Hematopoietic multipotent progenitor cell treated with erythropoietin and hydrocortisone succinate and interleukin-3 and kit ligand, for 17 days (in vitro differentiated cells): Measurements from ENCODE around the gene C19orf12.

Source experiments
- DNase-seq: peaks from one replicate; pipeline ENCODE4 v3.0.0-alpha.2; 2015; ENCODE audit warnings: low spot score

The C19orf12 gene

GRCh38 chr19:29663861-29664752 is 51.0 kb downstream of the C19orf12 start:
- DNase-seq, result no peak

- no peak for DNase-seq
Observed at GRCh38 chr19:29662604-29663404, 52.3 kb downstream of the C19orf12 start.

GRCh38 chr19:29662278-29662603 is 52.8 kb downstream of the C19orf12 start:
- no peak for DNase-seq

DNA sequence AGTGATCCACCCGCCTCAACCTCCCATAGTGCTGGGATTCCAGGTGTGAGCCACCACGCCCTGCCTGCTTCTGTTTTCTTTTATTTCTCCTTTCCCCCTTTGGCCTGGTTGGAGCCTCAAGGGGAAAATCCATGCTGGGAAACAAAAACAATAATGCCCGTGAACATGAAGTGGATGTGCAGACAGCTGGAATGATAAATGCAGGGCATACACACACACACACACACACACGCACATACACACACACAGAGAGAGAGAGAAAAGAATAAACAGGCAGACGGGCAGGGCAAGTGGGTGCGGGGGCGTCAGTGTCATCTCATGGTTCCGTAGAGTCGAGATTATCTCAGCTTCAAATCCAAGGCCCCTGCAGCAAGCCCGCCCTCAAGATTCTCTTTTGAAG is 54.2 kb downstream of the C19orf12 start:
- no peak for DNase-seq

GRCh38 chr19:29658221-29658991 is 56.7 kb downstream of the C19orf12 start:
- DNase-seq, result no peak

GRCh38 chr19:29655648-29656335 is 59.3 kb downstream of the C19orf12 start:
- no peak for DNase-seq

GRCh38 chr19:29653398-29653797 is 61.7 kb downstream of the C19orf12 start:
- no peak for DNase-seq

DNA sequence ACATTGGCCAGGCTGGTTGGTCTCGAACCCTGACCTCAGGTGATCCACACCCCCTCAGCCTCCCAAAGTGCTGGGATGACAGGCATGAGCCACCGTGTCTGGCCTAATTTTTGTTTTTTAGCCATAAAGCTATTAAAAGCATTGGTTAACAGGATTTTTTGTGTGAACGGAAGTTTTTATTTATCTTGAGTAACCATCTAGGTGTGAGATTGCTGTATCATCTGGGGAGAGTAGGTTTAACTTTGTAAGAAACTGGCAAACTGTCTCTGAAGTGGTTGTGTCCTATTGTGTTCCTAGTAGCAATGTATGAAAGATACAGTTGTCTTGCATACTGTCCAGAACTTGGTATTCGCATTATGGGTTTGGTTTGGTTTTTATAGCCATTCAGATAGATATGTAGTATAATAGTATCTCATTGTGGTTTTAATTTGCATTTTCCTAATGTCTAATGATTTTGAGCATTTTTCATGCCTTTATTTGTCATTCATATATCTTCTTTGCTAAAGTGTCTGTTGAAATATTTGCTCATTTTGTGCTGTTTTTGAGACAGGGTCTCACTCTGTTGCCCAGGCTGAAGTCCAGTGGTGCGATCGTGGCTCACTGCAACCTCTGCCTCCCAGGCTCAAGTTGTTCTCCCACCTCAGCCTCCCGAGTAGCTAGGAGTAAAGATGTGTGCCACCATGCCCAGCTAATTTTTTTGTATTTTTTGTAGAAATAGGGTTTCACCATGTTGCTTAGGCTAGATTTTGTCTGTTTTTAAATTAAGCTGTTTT is 63.3 kb downstream of the C19orf12 start:
- DNase-seq, result no peak

DNA sequence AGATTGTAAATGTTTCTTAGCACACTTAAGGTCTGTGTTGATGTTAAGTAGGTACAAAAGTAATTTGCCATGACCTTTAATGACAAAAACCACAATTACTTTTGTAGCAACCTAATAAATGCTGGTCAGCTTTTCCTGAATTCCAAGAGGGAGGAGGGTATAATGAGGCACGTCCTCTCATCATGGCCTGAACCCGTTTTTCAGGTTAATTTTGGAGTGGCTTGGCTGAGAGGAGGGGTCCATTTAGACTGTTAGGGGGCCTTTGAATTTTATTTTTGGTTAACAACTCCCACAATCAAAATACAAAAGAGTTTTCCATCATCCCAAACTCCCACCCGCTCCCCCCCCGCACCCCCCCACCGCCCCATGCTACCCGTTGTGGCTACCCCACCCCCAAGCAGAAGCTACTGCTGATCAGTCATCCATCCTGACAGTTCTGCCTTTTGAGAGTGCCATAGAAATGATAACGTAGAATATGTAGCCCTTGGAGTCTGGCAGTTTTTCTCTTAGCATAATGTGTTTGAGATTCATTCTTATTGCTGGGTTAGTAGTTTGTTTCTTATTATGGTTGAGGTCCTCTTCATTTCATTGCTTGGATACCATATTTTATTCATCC is 64.2 kb downstream of the C19orf12 start:
- DNase-seq, result no peak
